ENCODE data around the gene EFNA5.
"Not testable (repeated sequence)": the region's sequence is repeated elsewhere in the genome, so short reads cannot be mapped to it uniquely, and the experiment has no call there.

EFNA5 gene

GRCh38 chr5:107457881-107458280 lies 212.9 kb downstream of the EFNA5 start:
- Histone ChIP-seq H3K27ac (no peak overlapping the region), H3K4me3 (no peak overlapping the region)

- no peak overlapping the region for H3K4me3 ChIP-seq
- peak overlapping the region in 4 of 21 experiments; percentile 24 to 56 (median 37) for H3K27ac ChIP-seq
Observed at GRCh38 chr5:107457138-107457537, 213.6 kb downstream of the EFNA5 start.

- H3K27ac ChIP-seq, result peak overlapping the region in 9 of 21 experiments; percentile 0 to 56 (median 9)
- H3K4me3 ChIP-seq, result no peak overlapping the region
Observed at GRCh38 chr5:107456281-107456715, 214.4 kb downstream of the EFNA5 start.

GRCh38 chr5:107455111-107455544 lies 215.6 kb downstream of the EFNA5 start:
- Histone ChIP-seq H3K4me3 (no peak overlapping the region), H3K27ac (peak overlapping the region in 5 of 21 experiments; percentile 0 to 56 (median 46))

GRCh38 chr5:107451827-107452226 lies 218.9 kb downstream of the EFNA5 start:
- not testable (repeated sequence) for H3K4me3 ChIP-seq, H3K27ac ChIP-seq

GRCh38 chr5:107451028-107451427 lies 219.7 kb downstream of the EFNA5 start:
- Histone ChIP-seq H3K27ac (no peak overlapping the region), H3K4me3 (no peak overlapping the region)

GRCh38 chr5:107450531-107450930 lies 220.2 kb downstream of the EFNA5 start:
- Histone ChIP-seq H3K27ac (no peak overlapping the region), H3K4me3 (no peak overlapping the region)

GRCh38 chr5:107449369-107449768 lies 221.4 kb downstream of the EFNA5 start:
- Histone ChIP-seq H3K27ac (no peak overlapping the region), H3K4me3 (no peak overlapping the region)

GRCh38 chr5:107447587-107447986 lies 223.2 kb downstream of the EFNA5 start:
- no peak overlapping the region for H3K27ac ChIP-seq
- no peak overlapping the region for H3K4me3 ChIP-seq

GRCh38 chr5:107446972-107447371 lies 223.8 kb downstream of the EFNA5 start:
- Histone ChIP-seq H3K4me3 (no peak overlapping the region), H3K27ac (no peak overlapping the region)

- Histone ChIP-seq H3K27ac (no peak overlapping the region), H3K4me3 (no peak overlapping the region)
Observed at GRCh38 chr5:107444300-107444699, 226.4 kb downstream of the EFNA5 start.

- Histone ChIP-seq H3K27ac (no peak overlapping the region), H3K4me3 (no peak overlapping the region)
Observed at GRCh38 chr5:107443897-107444296, 226.8 kb downstream of the EFNA5 start.

GRCh38 chr5:107442452-107442851 lies 228.3 kb downstream of the EFNA5 start:
- H3K4me3 ChIP-seq, result no peak overlapping the region
- H3K27ac ChIP-seq, result no peak overlapping the region

GRCh38 chr5:107439832-107440231 lies 230.9 kb downstream of the EFNA5 start:
- Histone ChIP-seq H3K27ac (no peak overlapping the region), H3K4me3 (no peak overlapping the region)

- Histone ChIP-seq H3K4me3 (no peak overlapping the region), H3K27ac (no peak overlapping the region)
Observed at GRCh38 chr5:107437986-107438510, 232.7 kb downstream of the EFNA5 start.

- no peak overlapping the region for H3K4me3 ChIP-seq
- H3K27ac ChIP-seq, result no peak overlapping the region
Observed at GRCh38 chr5:107437154-107437553, 233.6 kb downstream of the EFNA5 start.

- Histone ChIP-seq H3K27ac (peak overlapping the region in 2 of 21 experiments; percentile 11 to 23), H3K4me3 (no peak overlapping the region)
Observed at GRCh38 chr5:107436201-107436600, 234.5 kb downstream of the EFNA5 start.

- Histone ChIP-seq H3K27ac (no peak overlapping the region), H3K4me3 (no peak overlapping the region)
Observed at GRCh38 chr5:107435061-107435460, 235.7 kb downstream of the EFNA5 start.

- not testable (repeated sequence) for H3K27ac ChIP-seq
Observed at GRCh38 chr5:107433646-107434045, 237.1 kb downstream of the EFNA5 start.

GRCh38 chr5:107431998-107432397 lies 238.7 kb downstream of the EFNA5 start:
- H3K27ac ChIP-seq, result no peak overlapping the region
- H3K4me3 ChIP-seq, result no peak overlapping the region

More at GRCh38 chr5:107433646-107434045, 237.1 kb downstream of the EFNA5 start:
- not testable (repeated sequence) for H3K4me3 ChIP-seq

GRCh38 chr5:107431536-107431935 lies 239.2 kb downstream of the EFNA5 start:
- no peak overlapping the region for H3K27ac ChIP-seq

GRCh38 chr5:107430071-107430625 lies 240.6 kb downstream of the EFNA5 start:
- Histone ChIP-seq H3K4me3 (no peak overlapping the region), H3K27ac (peak overlapping the region in 1 of 21 experiments; percentile 16)

More at GRCh38 chr5:107431536-107431935, 239.2 kb downstream of the EFNA5 start:
- H3K4me3 ChIP-seq, result no peak overlapping the region

Measured in skin epidermis (tissue), 12 donors.